Vagina (tissue), 2 donors: ENCODE results near the gene AARS1. TPM values are rescaled to one million over a fixed set of nuclear protein-coding genes. Genes with fewer than 3 reads are reported as not detected.

Experiments used
- DNase-seq, 2 donors: peaks; one replicate each; pipeline ENCODE4 v3.0.0-alpha.2; 2017; ENCODE audit errors: extremely low spot score in 2 of 2
- H3K27ac ChIP-seq: fragments of 200-600 bp; sonication (generic); one replicate; pipeline ENCODE4 v1.5.1; 2019
- H3K27me3 ChIP-seq: fragments of 200-600 bp; sonication (generic); one replicate; pipeline ENCODE4 v1.5.1; 2019
- H3K36me3 ChIP-seq, 2 donors: fragments of 200-600 bp; sonication (generic); one replicate each; pipeline ENCODE4 v1.5.1; 2017 to 2019
- H3K4me1 ChIP-seq: fragments of 200-600 bp; sonication (generic); one replicate; pipeline ENCODE4 v1.5.1; 2019
- H3K4me3 ChIP-seq, 2 donors: fragments of 200-600 bp; sonication (generic); 1 replicate in 1 of 2; 2 replicates in 1 of 2; pipeline ENCODE4 v1.5.1; 2016 to 2019
- H3K9me3 ChIP-seq: fragments of 200-600 bp; sonication (generic); one replicate; pipeline ENCODE4 v1.5.1; 2019
- POLR2A ChIP-seq, 2 donors: fragments of 450-650 bp; IDR thresholded peaks; one replicate each; pipeline ENCODE4 v1.6.1; 2017; ENCODE audit warnings: antibody characterized with exemption in 2 of 2, mild to moderate bottlenecking in 2 of 2, moderate library complexity in 2 of 2
- POLR2AphosphoS5 ChIP-seq, 2 donors: sonication (generic); formaldehyde crosslinking; IDR thresholded peaks; one replicate each; pipeline ENCODE4 v1.9.0; 2017; ENCODE audit warnings: antibody characterized with exemption in 2 of 2, mild to moderate bottlenecking in 2 of 2, low read depth in 1 of 2; ENCODE audit not compliant: insufficient read depth in 1 of 2
- intact Hi-C: fragments of 100-400 bp; cut with DNase I; formaldehyde crosslinking; loops from one replicate; pipeline ENCODE4 v1.15.1; 2023
- total RNA-seq: library from RNA; depleted of rRNA; stranded (reverse); fragments of >200 nt; gene quantifications from one replicate; pipeline ENCODE4 v1.2.3, GENCODE V29; 2016
- TF ChIP-seq, protein P1 (sequence below), 3 experiments: fragments of 450-650 bp in 2 of 3; fragments of 200-600 bp in 1 of 3; sonication (generic) in 1 of 3; IDR thresholded peaks; one replicate each; pipeline ENCODE4 v1.5.1; 2017 to 2019; ENCODE audit warnings: antibody characterized with exemption in 3 of 3, mild to moderate bottlenecking in 2 of 3, moderate library complexity in 2 of 3

Gene AARS1
- total RNA-seq, 1 donor from 2014 or later: 54.3 TPM

DNA sequence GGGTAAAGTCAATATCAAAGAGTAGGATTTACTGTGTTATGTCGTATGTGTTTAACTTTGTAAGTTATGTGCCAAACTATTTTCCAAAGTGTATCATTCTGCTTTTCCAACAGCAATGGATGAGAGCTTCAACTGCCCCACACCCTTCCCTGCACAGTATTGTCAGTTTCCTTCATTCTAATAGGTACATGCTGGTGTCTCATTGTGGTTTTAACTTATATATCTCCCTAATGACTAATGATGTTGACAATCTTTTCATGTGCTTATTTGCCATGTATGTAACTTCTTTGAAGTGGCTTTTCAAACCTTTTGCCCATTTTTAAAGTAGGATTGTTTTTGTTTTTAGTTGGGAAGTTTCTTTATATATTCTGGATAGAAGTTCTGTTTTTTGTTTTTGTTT is 13.4 kb upstream of the AARS1 start:
- Histone ChIP-seq H3K9me3 (peaks cover 10% of the 10 kb centered on the region), H3K36me3 (no peaks in the 10 kb centered on the region), H3K27ac (no peak overlapping the region), H3K4me1 (peaks cover 13% of the 10 kb centered on the region), H3K27me3 (no peaks in the 10 kb centered on the region), H3K4me3 (no peak overlapping the region)
- intact Hi-C loops: no loop called here
- TF ChIP-seq POLR2AphosphoS5 (IDR thresholded peaks at IDR 0.05; ENCODE audit: insufficient read depth in 1 of 2, low read depth in 1 of 2) (no peak), POLR2A (IDR thresholded peaks at IDR 0.05) (no peak)
- TF ChIP-seq, protein P1, sequence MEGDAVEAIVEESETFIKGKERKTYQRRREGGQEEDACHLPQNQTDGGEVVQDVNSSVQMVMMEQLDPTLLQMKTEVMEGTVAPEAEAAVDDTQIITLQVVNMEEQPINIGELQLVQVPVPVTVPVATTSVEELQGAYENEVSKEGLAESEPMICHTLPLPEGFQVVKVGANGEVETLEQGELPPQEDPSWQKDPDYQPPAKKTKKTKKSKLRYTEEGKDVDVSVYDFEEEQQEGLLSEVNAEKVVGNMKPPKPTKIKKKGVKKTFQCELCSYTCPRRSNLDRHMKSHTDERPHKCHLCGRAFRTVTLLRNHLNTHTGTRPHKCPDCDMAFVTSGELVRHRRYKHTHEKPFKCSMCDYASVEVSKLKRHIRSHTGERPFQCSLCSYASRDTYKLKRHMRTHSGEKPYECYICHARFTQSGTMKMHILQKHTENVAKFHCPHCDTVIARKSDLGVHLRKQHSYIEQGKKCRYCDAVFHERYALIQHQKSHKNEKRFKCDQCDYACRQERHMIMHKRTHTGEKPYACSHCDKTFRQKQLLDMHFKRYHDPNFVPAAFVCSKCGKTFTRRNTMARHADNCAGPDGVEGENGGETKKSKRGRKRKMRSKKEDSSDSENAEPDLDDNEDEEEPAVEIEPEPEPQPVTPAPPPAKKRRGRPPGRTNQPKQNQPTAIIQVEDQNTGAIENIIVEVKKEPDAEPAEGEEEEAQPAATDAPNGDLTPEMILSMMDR (IDR thresholded peaks at IDR 0.05): no peak
- DNase-seq: no peak

DNA sequence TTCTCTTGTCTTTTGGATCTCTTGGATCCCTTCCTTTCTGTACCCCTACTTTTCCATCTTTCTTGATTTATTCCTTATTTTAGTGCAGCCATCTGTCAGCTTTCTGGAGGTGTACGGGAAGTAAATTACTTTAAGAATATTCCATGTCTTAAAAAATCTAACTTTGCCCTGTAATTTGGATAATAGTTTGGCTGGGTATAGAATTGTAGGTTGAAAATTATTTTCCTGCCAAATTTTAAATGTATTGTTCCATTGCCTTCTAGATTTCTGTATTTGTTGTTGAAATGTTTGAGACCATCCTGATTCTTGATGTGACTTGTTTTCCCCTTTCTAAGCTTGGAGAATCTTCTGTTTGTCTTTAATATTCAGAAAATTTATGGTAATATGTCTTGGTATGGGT is 11.8 kb upstream of the AARS1 start:
- Histone ChIP-seq H3K9me3 (peaks cover 10% of the 10 kb centered on the region), H3K27ac (no peak overlapping the region), H3K36me3 (no peaks in the 10 kb centered on the region), H3K4me1 (peaks cover 13% of the 10 kb centered on the region), H3K27me3 (no peaks in the 10 kb centered on the region), H3K4me3 (no peak overlapping the region)
- no peak for DNase-seq
- intact Hi-C loops: no loop called here
- no peak for TF ChIP-seq POLR2A (IDR thresholded peaks at IDR 0.05)
- TF ChIP-seq, protein P1 (IDR thresholded peaks at IDR 0.05): no peak
- no peak for TF ChIP-seq POLR2AphosphoS5 (IDR thresholded peaks at IDR 0.05; ENCODE audit: insufficient read depth in 1 of 2, low read depth in 1 of 2)

DNA sequence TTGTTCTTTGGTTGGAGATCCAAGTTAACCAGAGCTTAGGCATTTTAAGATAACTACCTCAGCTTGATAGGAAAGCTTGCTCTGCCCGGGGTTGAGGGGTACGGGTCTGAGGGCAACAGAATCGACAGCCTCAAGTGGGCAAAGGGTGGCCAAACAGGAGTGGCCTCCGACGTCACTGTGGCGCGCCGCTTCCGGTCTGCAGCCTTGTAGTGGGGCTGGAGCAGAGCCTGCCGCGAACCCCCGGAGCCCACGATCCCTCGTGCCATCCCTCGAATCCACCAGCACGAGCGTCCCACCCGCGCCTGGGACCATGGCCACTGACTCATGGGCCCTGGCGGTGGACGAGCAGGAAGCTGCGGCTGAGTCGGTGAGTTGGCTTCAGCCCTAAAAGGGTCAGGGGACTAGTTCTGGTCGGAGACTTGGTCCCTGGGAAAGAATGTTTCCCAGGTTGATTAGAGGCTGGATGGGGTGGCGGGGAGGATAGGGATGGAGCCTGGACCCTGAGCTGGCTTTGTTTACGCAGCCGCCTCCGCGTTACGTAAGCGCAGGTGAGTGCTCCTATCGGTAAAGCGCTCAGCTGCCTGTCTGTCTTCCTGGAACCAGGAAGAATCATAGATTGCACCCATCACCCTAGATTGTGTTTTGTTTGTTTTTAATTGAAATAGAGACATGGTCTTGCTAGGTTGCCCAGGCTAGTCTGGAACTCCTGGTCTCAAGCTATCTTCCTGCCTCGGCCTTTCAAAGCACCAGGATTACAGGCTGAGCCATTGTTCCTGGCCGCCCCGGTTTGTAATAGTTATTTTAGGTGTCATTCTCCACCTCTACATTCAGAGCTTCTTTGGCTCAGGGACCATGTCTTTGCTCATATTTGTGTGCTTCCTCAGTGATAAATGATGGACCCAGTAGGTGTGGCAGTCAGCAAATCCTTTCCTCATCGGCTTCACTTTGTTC is 10.0 kb upstream of the AARS1 start, which contains the start of gene DDX19B:
Gene DDX19B (plus strand): TSS at position 199 of the 951 bp plus-strand sequence. CDS start 112 bp downstream, at position 311.
- Histone ChIP-seq H3K9me3 (peaks cover 10% of the 10 kb centered on the region), H3K27me3 (no peaks in the 10 kb centered on the region), H3K27ac (peak within 1 kb of the TSS; percentile 98), H3K4me3 (peak within 1 kb of the TSS; percentile 77 to 95), H3K36me3 (no peaks in the 10 kb centered on the region), H3K4me1 (peaks cover 8% of the 10 kb centered on the region)
- DNase-seq: no peak
- TF ChIP-seq, protein P1 (IDR thresholded peaks at IDR 0.05): no peak
- TF ChIP-seq POLR2AphosphoS5 (IDR thresholded peaks at IDR 0.05; ENCODE audit: insufficient read depth in 1 of 2, low read depth in 1 of 2): peak; percentile 5 to 85
- intact Hi-C loops: no loop called here

DNA sequence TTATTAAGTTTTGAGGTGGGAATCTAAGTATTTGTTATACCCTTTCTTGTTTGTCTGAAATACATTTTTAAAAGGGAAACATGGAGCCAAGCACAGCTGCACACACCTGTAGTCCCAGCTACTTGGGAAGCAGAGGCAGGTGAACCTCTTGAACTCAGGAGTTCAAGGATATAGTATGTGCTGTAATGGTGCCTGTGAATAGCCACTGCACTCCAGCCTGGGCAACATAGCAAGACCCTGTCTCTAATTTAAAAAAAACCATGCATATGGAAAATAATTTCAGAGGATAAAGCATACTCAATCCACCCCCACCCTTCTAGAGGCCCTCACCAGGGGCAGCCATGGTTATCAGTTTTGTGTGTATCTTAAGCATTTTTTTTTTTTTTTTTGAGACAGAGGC is 6.3 kb upstream of the AARS1 start:
- intact Hi-C loops: no loop called here

More for the DNA sequence above, 6.3 kb upstream of the AARS1 start:
- Histone ChIP-seq H3K4me1 (peaks cover 8% of the 10 kb centered on the region), H3K36me3 (no peaks in the 10 kb centered on the region), H3K27ac (no peak overlapping the region), H3K27me3 (no peaks in the 10 kb centered on the region), H3K4me3 (no peak overlapping the region), H3K9me3 (peaks cover under 1% of the 10 kb centered on the region)
- DNase-seq: no peak
- TF ChIP-seq POLR2AphosphoS5 (IDR thresholded peaks at IDR 0.05; ENCODE audit: insufficient read depth in 1 of 2, low read depth in 1 of 2) (no peak), POLR2A (IDR thresholded peaks at IDR 0.05) (no peak)
- TF ChIP-seq, protein P1 (IDR thresholded peaks at IDR 0.05): no peak
